Muscle layer of duodenum (tissue), 2 donors: ENCODE data around the gene TBCD.
A peak's percentile ranks its signal among the peaks of the same experiment; 100 is the strongest.

Experiments used
- H3K27ac ChIP-seq: one replicate; pipeline ENCODE4 v1.7.0; 2013; ENCODE audit warnings: mild to moderate bottlenecking, low read length
- H3K27me3 ChIP-seq: one replicate; pipeline ENCODE4 v1.7.0; 2013; ENCODE audit warnings: low read depth, mild to moderate bottlenecking, control low read depth, low read length
- H3K36me3 ChIP-seq, 2 donors: one replicate each; pipeline ENCODE4 v1.7.0; 2013; ENCODE audit warnings: low read length in 2 of 2, control low read depth in 1 of 2, mild to moderate bottlenecking in 1 of 2; ENCODE audit not compliant: insufficient read depth in 2 of 2, control insufficient read depth in 1 of 2
- H3K4me1 ChIP-seq, 2 donors: one replicate each; pipeline ENCODE4 v1.7.0; 2013; ENCODE audit warnings: low read length in 2 of 2, mild to moderate bottlenecking in 2 of 2, control low read depth in 1 of 2, moderate library complexity in 1 of 2; ENCODE audit not compliant: insufficient read depth in 2 of 2, control insufficient read depth in 1 of 2
- H3K4me3 ChIP-seq, 2 donors: one replicate each; pipeline ENCODE4 v1.7.0; 2013; ENCODE audit warnings: low read length in 2 of 2, low read depth in 1 of 2, mild to moderate bottlenecking in 1 of 2
- H3K9me3 ChIP-seq, 2 donors: one replicate each; pipeline ENCODE4 v1.7.0; 2013; ENCODE audit warnings: low read length in 2 of 2, control low read depth in 1 of 2, mild to moderate bottlenecking in 1 of 2; ENCODE audit not compliant: control insufficient read depth in 1 of 2
- donor health status: healthy.

Gene TBCD

GRCh38 chr17:82890339-82890730 is 138.5 kb downstream of the TBCD start:
- H3K9me3 ChIP-seq, result no peaks in the 10 kb centered on the region
- no peak overlapping the region for H3K4me3 ChIP-seq
- H3K4me1 ChIP-seq, result peaks cover 5 to 8% of the 10 kb centered on the region in 2 donors
- H3K27me3 ChIP-seq, result no peaks in the 10 kb centered on the region
- peak overlapping the region; percentile 31 for H3K27ac ChIP-seq
- peaks cover 5 to 9% of the 10 kb centered on the region in 2 donors for H3K36me3 ChIP-seq

GRCh38 chr17:82890926-82891678 is 139.2 kb downstream of the TBCD start:
- peaks cover 5 to 17% of the 10 kb centered on the region in 2 donors for H3K36me3 ChIP-seq
- H3K4me1 ChIP-seq, result peaks cover 5 to 8% of the 10 kb centered on the region in 2 donors
- no peaks in the 10 kb centered on the region for H3K27me3 ChIP-seq
- H3K9me3 ChIP-seq, result no peaks in the 10 kb centered on the region
- no peak overlapping the region for H3K4me3 ChIP-seq
- H3K27ac ChIP-seq, result no peak overlapping the region

DNA sequence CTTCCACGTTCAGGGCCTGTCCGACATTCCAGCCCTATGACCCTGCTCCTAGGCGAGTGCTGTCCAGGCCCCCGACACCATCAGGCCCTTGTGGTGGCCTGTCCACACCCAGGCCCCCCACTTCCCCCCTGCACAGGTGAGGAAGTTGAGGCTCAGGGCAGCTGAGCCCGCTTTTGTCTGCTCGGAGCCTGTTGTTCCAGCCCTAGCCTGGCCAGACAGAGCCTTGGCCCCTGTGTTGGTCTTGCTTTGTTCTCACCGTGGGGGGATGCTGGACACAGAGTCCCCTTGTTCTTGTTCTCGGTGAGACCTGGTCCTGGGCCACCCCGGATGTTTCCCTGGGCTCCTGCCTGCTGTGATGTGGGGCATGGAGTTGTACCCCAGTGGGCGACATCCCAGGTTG is 140.0 kb downstream of the TBCD start:
- H3K4me1 ChIP-seq, result peaks cover 5 to 8% of the 10 kb centered on the region in 2 donors
- no peaks in the 10 kb centered on the region for H3K9me3 ChIP-seq

DNA sequence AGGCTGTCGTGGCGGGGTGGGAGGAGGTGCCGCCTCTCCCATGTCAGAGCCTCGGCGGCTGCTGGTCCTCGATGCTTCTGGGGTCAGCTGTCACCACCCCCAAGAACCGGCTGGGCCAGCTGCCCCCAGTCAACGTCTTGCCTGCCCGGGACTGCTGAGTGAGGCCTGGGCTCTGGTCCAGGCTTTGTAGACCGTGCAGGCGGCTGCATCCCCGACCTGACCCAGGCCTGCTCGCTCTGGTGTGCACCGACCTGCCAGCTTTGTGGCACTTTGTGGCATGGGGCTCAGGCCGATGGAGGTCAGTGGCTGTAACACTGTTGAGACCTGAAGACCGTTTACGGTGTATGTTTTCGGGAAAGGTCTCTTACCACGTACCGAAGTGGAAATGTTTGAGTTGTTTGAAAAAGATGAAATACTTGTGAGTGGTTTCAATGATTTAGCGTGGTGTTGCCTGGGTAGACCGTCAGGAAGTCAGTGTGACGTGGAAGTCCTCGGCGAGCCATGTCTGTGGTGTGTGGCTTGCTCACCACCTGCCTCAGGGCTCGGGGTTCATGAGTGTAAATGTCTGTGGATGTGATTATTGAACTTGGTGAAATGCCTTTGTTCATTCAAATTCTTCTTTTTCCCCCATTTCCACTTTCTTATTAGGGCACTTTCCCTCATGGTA is 141.2 kb downstream of the TBCD start:
- Histone ChIP-seq H3K36me3 (peaks cover 5 to 11% of the 10 kb centered on the region in 2 donors), H3K4me1 (peaks cover 5 to 8% of the 10 kb centered on the region in 2 donors), H3K27me3 (no peaks in the 10 kb centered on the region), H3K9me3 (no peaks in the 10 kb centered on the region), H3K27ac (no peak overlapping the region), H3K4me3 (no peak overlapping the region)

More for the DNA sequence above, 140.0 kb downstream of the TBCD start:
- Histone ChIP-seq H3K27ac (no peak overlapping the region), H3K36me3 (peaks cover 5 to 16% of the 10 kb centered on the region in 2 donors), H3K27me3 (no peaks in the 10 kb centered on the region), H3K4me3 (no peak overlapping the region)

GRCh38 chr17:82893779-82894178 is 141.9 kb downstream of the TBCD start:
- H3K27ac ChIP-seq, result no peak overlapping the region
- H3K4me3 ChIP-seq, result no peak overlapping the region
- H3K36me3 ChIP-seq, result peaks cover 7 to 12% of the 10 kb centered on the region in 2 donors
- H3K4me1 ChIP-seq, result peaks cover 5 to 8% of the 10 kb centered on the region in 2 donors
- no peaks in the 10 kb centered on the region for H3K27me3 ChIP-seq
- H3K9me3 ChIP-seq, result no peaks in the 10 kb centered on the region

DNA sequence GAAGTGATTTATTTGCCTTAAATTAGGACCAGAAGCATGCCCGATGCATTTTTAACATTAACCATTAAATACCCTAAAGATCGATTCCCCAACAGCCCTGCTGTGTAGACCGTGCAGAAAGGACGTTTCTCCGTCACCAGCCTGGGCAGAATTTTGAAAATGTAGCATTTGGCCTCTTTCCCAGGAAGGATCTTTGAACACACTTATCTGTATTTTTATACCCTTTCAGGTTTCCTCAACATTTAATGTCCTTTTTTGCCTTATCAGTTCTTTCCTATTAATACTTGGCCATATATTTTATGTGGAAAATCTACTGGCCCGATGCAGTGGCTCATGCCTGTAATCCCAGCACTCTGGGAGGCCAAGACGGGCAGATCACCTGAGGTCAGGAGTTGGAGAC is 142.5 kb downstream of the TBCD start:
- H3K27ac ChIP-seq, result no peak overlapping the region
- no peak overlapping the region for H3K4me3 ChIP-seq
- H3K9me3 ChIP-seq, result no peaks in the 10 kb centered on the region
- H3K36me3 ChIP-seq, result peaks cover 12 to 18% of the 10 kb centered on the region in 2 donors
- H3K27me3 ChIP-seq, result no peaks in the 10 kb centered on the region
- H3K4me1 ChIP-seq, result peaks cover 5 to 8% of the 10 kb centered on the region in 2 donors

DNA sequence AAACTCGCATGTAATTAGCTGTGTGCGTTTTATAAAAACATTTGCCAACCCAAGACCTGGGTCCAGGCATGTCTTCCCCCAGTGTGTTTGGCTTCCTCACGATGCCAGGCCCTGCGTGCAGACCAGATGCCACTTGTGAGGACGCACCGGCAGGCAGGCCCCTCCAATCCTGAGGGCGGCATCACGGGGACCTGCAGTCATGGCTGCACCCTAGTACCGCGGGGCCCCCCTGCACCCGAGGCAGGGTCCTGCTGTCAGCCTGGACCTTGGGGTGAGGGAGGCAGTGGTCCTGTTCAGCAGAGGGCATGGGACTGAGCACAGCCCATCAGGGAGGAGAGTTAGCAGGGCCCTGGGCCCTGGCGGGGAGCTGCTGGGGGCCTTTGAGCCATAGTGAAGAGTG is 143.2 kb downstream of the TBCD start:
- peaks cover 0 to 8% of the 10 kb centered on the region in 2 donors for H3K4me1 ChIP-seq
- no peak overlapping the region for H3K4me3 ChIP-seq
- peaks cover 12 to 19% of the 10 kb centered on the region in 2 donors for H3K36me3 ChIP-seq
- H3K27me3 ChIP-seq, result no peaks in the 10 kb centered on the region
- H3K27ac ChIP-seq, result no peak overlapping the region
- no peaks in the 10 kb centered on the region for H3K9me3 ChIP-seq

GRCh38 chr17:82896071-82897000 is 144.5 kb downstream of the TBCD start:
- Histone ChIP-seq H3K4me1 (peaks cover 0 to 8% of the 10 kb centered on the region in 2 donors), H3K4me3 (no peak overlapping the region), H3K9me3 (no peaks in the 10 kb centered on the region), H3K27ac (no peak overlapping the region), H3K27me3 (no peaks in the 10 kb centered on the region), H3K36me3 (peaks cover 8 to 27% of the 10 kb centered on the region in 2 donors)

DNA sequence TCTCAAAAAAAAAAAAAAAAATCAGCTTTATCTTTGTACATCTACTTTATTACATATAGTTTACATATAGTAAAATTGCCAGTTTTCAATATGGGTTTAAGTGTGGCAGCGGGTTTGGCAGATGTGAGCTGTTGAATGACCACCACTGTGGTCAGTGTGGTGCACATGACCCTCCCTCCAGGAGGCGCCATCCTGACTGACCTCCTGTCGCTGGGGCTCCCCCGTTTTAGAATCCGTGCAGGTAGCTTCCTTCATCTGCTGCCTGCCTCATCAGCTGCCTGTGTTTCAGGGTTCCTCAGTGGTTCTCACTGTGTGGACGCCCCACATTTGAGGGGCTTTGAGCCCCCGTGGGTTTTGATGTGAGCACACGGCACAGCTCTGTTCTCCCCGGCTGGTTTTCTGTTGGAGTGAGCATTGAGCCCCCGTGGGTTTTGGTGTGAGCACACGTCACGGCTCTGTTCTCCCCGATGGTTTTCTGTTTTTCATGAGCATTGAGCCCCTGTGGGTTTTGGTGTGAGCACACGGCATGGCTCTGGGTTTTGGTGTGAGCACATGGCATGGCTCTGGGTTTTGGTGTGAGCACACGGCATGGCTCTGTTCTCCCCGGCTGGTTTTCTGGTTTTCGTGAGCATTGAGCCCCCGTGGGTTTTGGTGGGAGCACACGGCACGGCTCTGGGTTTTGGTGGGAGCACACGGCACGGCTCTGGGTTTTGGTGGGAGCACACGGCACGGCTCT is 145.8 kb downstream of the TBCD start:
- H3K36me3 ChIP-seq, result peaks cover 7 to 37% of the 10 kb centered on the region in 2 donors
- no peak overlapping the region for H3K27ac ChIP-seq
- no peak overlapping the region for H3K4me3 ChIP-seq

DNA sequence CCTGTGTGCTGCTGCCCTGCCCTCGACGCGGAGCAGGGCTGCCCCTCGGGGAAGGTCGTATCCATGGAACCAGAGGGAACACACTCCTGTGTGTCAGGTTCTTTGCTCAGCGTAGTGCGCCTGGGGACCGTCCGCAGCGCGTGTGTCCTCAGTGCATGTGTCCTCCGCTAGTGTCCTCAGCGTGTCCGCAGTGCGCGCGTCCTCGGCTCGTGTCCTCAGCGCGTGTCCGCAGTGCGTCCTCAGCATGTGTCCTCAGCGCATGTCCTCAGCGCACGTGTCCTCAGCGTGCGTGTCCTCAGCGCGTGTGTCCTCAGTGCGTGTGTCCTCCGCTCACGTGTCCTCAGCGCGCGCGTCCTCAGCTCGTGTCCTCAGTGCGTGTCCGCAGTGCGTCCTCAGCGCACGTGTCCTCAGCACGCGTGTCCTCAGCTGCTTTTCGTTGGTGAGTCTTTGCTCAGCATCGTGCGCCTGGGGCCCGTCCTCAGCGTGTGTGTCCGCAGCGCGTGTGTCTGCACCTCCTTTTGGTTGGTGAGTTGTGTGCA is 147.2 kb downstream of the TBCD start:
- no peaks in the 10 kb centered on the region for H3K4me1 ChIP-seq
- no peaks in the 10 kb centered on the region for H3K27me3 ChIP-seq
- no peak overlapping the region for H3K4me3 ChIP-seq
- no peak overlapping the region for H3K27ac ChIP-seq
- peaks cover 7 to 48% of the 10 kb centered on the region in 2 donors for H3K36me3 ChIP-seq
- no peaks in the 10 kb centered on the region for H3K9me3 ChIP-seq

More for the DNA sequence above, 145.8 kb downstream of the TBCD start:
- Histone ChIP-seq H3K4me1 (no peaks in the 10 kb centered on the region), H3K27me3 (no peaks in the 10 kb centered on the region), H3K9me3 (no peaks in the 10 kb centered on the region)
